Measurements from ENCODE around the gene MVB12B.

DNA sequence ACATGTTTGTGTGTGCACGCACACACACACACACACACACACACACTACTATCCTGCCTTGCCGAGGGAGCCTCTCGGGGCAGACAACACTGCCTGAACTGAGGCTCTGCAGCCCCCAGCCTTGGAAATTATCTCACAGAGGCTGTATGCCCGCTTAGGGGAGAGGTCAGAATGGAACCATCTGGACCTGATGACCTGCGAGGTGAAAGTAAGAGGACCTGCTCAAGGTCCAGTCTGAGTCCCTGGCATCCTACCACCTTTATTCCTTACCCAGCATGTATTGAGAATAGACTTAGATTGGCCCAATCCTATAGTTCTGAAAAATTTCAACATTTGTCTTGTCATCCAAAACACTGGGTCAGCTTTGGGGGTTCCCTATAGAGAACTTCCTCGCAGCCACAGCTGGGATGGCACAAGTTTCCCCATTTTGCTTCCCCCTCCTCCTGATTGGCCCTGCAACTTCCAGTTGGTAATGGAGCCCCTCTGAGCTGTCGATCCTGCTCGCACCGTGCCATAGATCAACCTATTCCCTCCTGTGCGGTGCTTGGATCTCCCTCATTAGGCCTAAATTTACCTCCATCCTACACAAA lies 10.2 kb downstream of the MVB12B start:
- TF ChIP-seq, protein P1, sequence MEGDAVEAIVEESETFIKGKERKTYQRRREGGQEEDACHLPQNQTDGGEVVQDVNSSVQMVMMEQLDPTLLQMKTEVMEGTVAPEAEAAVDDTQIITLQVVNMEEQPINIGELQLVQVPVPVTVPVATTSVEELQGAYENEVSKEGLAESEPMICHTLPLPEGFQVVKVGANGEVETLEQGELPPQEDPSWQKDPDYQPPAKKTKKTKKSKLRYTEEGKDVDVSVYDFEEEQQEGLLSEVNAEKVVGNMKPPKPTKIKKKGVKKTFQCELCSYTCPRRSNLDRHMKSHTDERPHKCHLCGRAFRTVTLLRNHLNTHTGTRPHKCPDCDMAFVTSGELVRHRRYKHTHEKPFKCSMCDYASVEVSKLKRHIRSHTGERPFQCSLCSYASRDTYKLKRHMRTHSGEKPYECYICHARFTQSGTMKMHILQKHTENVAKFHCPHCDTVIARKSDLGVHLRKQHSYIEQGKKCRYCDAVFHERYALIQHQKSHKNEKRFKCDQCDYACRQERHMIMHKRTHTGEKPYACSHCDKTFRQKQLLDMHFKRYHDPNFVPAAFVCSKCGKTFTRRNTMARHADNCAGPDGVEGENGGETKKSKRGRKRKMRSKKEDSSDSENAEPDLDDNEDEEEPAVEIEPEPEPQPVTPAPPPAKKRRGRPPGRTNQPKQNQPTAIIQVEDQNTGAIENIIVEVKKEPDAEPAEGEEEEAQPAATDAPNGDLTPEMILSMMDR (IDR thresholded peaks at IDR 0.05) = no peak
- TF ChIP-seq POLR2AphosphoS5 (IDR thresholded peaks at IDR 0.05; ENCODE audit: low read depth, low read length) = no peak
